ENCODE data around the gene FRMD6.
"Not testable (repeated sequence)": the region's sequence is repeated elsewhere in the genome, so short reads cannot be mapped to it uniquely, and the experiment has no call there.

FRMD6 gene

GRCh38 chr14:51725061-51725460 is 73.4 kb downstream of the FRMD6 start:
- DNase-seq (ENCODE audit: low spot score) = no peak

- DNase-seq (ENCODE audit: low spot score) = no peak
Measured at GRCh38 chr14:51726166-51726899, 74.6 kb downstream of the FRMD6 start.

GRCh38 chr14:51727526-51727925 is 75.8 kb downstream of the FRMD6 start:
- no peak for DNase-seq (ENCODE audit: low spot score)

- DNase-seq (ENCODE audit: low spot score) = no peak
Measured at GRCh38 chr14:51730098-51730497, 78.4 kb downstream of the FRMD6 start.

GRCh38 chr14:51730684-51731083 is 79.0 kb downstream of the FRMD6 start:
- no peak for DNase-seq (ENCODE audit: low spot score)

GRCh38 chr14:51732494-51733112 is 80.9 kb downstream of the FRMD6 start:
- no peak for DNase-seq (ENCODE audit: low spot score)

- no peak for DNase-seq (ENCODE audit: low spot score)
Measured at GRCh38 chr14:51733147-51733546, 81.4 kb downstream of the FRMD6 start.

GRCh38 chr14:51735851-51736250 is 84.1 kb downstream of the FRMD6 start:
- DNase-seq (ENCODE audit: low spot score) = no peak

GRCh38 chr14:51738754-51739153 is 87.0 kb downstream of the FRMD6 start:
- DNase-seq (ENCODE audit: low spot score) = no peak

GRCh38 chr14:51743588-51744000 is 91.9 kb downstream of the FRMD6 start:
- no peak for DNase-seq (ENCODE audit: low spot score)

GRCh38 chr14:51744372-51745130 is 92.8 kb downstream of the FRMD6 start:
- DNase-seq (ENCODE audit: low spot score) = no peak

GRCh38 chr14:51746823-51747222 is 95.1 kb downstream of the FRMD6 start:
- DNase-seq (ENCODE audit: low spot score) = not testable (repeated sequence)

- DNase-seq (ENCODE audit: low spot score) = no peak
Measured at GRCh38 chr14:51750542-51750941, 98.8 kb downstream of the FRMD6 start.

GRCh38 chr14:51751611-51752345 is 100.1 kb downstream of the FRMD6 start:
- DNase-seq (ENCODE audit: low spot score) = not testable (repeated sequence)

GRCh38 chr14:51757756-51758155 is 106.0 kb downstream of the FRMD6 start:
- not testable (repeated sequence) for DNase-seq (ENCODE audit: low spot score)

- DNase-seq (ENCODE audit: low spot score) = no peak
Measured at GRCh38 chr14:51759950-51760349, 108.2 kb downstream of the FRMD6 start.

GRCh38 chr14:51765726-51766125 is 114.0 kb downstream of the FRMD6 start:
- DNase-seq (ENCODE audit: low spot score) = not testable (repeated sequence)

GRCh38 chr14:51766586-51766985 is 114.9 kb downstream of the FRMD6 start:
- not testable (repeated sequence) for DNase-seq (ENCODE audit: low spot score)

- not testable (repeated sequence) for DNase-seq (ENCODE audit: low spot score)
Measured at GRCh38 chr14:51769261-51769660, 117.6 kb downstream of the FRMD6 start.

- no peak for DNase-seq (ENCODE audit: low spot score)
Measured at GRCh38 chr14:51774209-51774608, 122.5 kb downstream of the FRMD6 start.

- DNase-seq (ENCODE audit: low spot score) = peak; percentile 79
Measured at GRCh38 chr14:51776102-51776894, 124.6 kb downstream of the FRMD6 start.
